Ascending aorta (tissue), 2 donors: Measurements from ENCODE around the gene CAPRIN1. TPM values are rescaled to one million over a fixed set of nuclear protein-coding genes. Genes with fewer than 3 reads are reported as not detected.

Experiments used
- DNase-seq, 2 donors: peaks; one replicate each; pipeline ENCODE4 v3.0.0-alpha.2; 2019; ENCODE audit warnings: low spot score in 2 of 2
- H3K27ac ChIP-seq, 2 donors: fragments of 200-600 bp; sonication (generic); one replicate each; pipeline ENCODE4 v1.5.1; 2016 to 2017; ENCODE audit warnings: mild to moderate bottlenecking in 1 of 2
- H3K27me3 ChIP-seq: fragments of 200-600 bp; sonication (generic); one replicate; pipeline ENCODE4 v1.5.1; 2017
- H3K36me3 ChIP-seq, 2 donors: fragments of 200-600 bp; sonication (generic); one replicate each; pipeline ENCODE4 v1.5.1; 2016
- H3K4me1 ChIP-seq, 2 donors: fragments of 200-600 bp; sonication (generic); one replicate each; pipeline ENCODE4 v1.5.1; 2016 to 2017; ENCODE audit warnings: mild to moderate bottlenecking in 1 of 2
- H3K4me3 ChIP-seq, 2 donors: fragments of 200-600 bp; sonication (generic); one replicate each; pipeline ENCODE4 v1.5.1; 2016 to 2017; ENCODE audit warnings: mild to moderate bottlenecking in 1 of 2
- H3K9me3 ChIP-seq, 2 donors: fragments of 200-600 bp; sonication (generic); one replicate each; pipeline ENCODE4 v1.5.1; 2016
- CTCF ChIP-seq, 3 experiments: fragments of 200-600 bp in 2 of 3; fragments of 450-650 bp in 1 of 3; sonication (generic) in 2 of 3; IDR thresholded peaks; one replicate each; pipeline ENCODE4 v1.5.1; 2016 to 2019; ENCODE audit warnings: antibody characterized with exemption in 3 of 3, mild to moderate bottlenecking in 1 of 3, moderate library complexity in 1 of 3
- intact Hi-C: fragments of 100-400 bp; cut with DNase I; formaldehyde crosslinking; loops from one replicate; pipeline ENCODE4 v1.15.1; 2023
- total RNA-seq: library from RNA; depleted of rRNA; stranded (reverse); fragments of >200 nt; gene quantifications from one replicate; pipeline ENCODE4 v1.1.0, GENCODE V29; 2016

The CAPRIN1 gene
- total RNA-seq, 1 donor from 2014 or later, result 155 TPM

GRCh38 chr11:34145073-34145472, 93.5 kb downstream of the CAPRIN1 start:
- H3K9me3 ChIP-seq, result no peaks in the 10 kb centered on the region
- no peak for TF ChIP-seq CTCF (IDR thresholded peaks at IDR 0.05)
- peaks cover 81 to 97% of the 10 kb centered on the region in 2 donors for H3K36me3 ChIP-seq
- no peaks in the 10 kb centered on the region for H3K4me1 ChIP-seq
- intact Hi-C loops, result no loop called here
- H3K27ac ChIP-seq, result no peak overlapping the region
- DNase-seq, result no peak
- no peaks in the 10 kb centered on the region for H3K27me3 ChIP-seq
- no peak overlapping the region for H3K4me3 ChIP-seq

GRCh38 chr11:34145847-34146381, 94.4 kb downstream of the CAPRIN1 start:
- TF ChIP-seq CTCF (IDR thresholded peaks at IDR 0.05), result no peak
- Histone ChIP-seq H3K27me3 (no peaks in the 10 kb centered on the region), H3K9me3 (no peaks in the 10 kb centered on the region), H3K36me3 (peaks cover 75 to 96% of the 10 kb centered on the region in 2 donors), H3K27ac (no peak overlapping the region), H3K4me1 (no peaks in the 10 kb centered on the region), H3K4me3 (no peak overlapping the region)
- intact Hi-C loops, result no loop called here
- no peak for DNase-seq

GRCh38 chr11:34146411-34146810, 94.9 kb downstream of the CAPRIN1 start:
- H3K27me3 ChIP-seq, result no peaks in the 10 kb centered on the region
- no peak overlapping the region for H3K4me3 ChIP-seq
- no peak for DNase-seq
- no peaks in the 10 kb centered on the region for H3K4me1 ChIP-seq
- H3K27ac ChIP-seq, result no peak overlapping the region
- intact Hi-C loops, result no loop called here
- H3K36me3 ChIP-seq, result peaks cover 71 to 95% of the 10 kb centered on the region in 2 donors
- no peak for TF ChIP-seq CTCF (IDR thresholded peaks at IDR 0.05)
- H3K9me3 ChIP-seq, result no peaks in the 10 kb centered on the region

GRCh38 chr11:34146866-34147265, 95.3 kb downstream of the CAPRIN1 start:
- Histone ChIP-seq H3K4me3 (no peak overlapping the region), H3K27ac (no peak overlapping the region), H3K4me1 (no peaks in the 10 kb centered on the region), H3K36me3 (peaks cover 71 to 95% of the 10 kb centered on the region in 2 donors), H3K9me3 (no peaks in the 10 kb centered on the region), H3K27me3 (no peaks in the 10 kb centered on the region)
- intact Hi-C loops, result no loop called here
- TF ChIP-seq CTCF (IDR thresholded peaks at IDR 0.05), result no peak
- no peak for DNase-seq

GRCh38 chr11:34147581-34147980, 96.0 kb downstream of the CAPRIN1 start:
- intact Hi-C loops, result no loop called here
- H3K9me3 ChIP-seq, result no peaks in the 10 kb centered on the region
- no peaks in the 10 kb centered on the region for H3K4me1 ChIP-seq
- H3K27ac ChIP-seq, result no peak overlapping the region
- H3K36me3 ChIP-seq, result peaks cover 71 to 93% of the 10 kb centered on the region in 2 donors
- no peak overlapping the region for H3K4me3 ChIP-seq
- TF ChIP-seq CTCF (IDR thresholded peaks at IDR 0.05), result no peak
- DNase-seq, result no peak
- H3K27me3 ChIP-seq, result no peaks in the 10 kb centered on the region
